DND-41 (cell line): ENCODE measurements around the gene ZFAND6.

Experiments used
- ATAC-seq: fragments of 200-7000 bp; cut with Tn5 transposase; 3 replicates; pipeline ENCODE4 v1.9.1; 2021; ENCODE audit warnings: low read depth; ENCODE audit not compliant: insufficient read depth
- DNase-seq: peaks from one replicate; pipeline ENCODE4 v3.0.0-alpha.2; 2020
- H2AFZ ChIP-seq: 2 replicates; pipeline ENCODE4 v1.6.0; 2012; ENCODE audit warnings: low read depth, low read length
- H3K27ac ChIP-seq: 2 replicates; pipeline ENCODE4 v1.5.1; 2012; ENCODE audit warnings: low read length, inconsistent platforms
- H3K27me3 ChIP-seq: fragments of 200-600 bp; sonication (generic); 2 replicates; pipeline ENCODE4 v1.6.0; 2012; ENCODE audit warnings: low read length, mild to moderate bottlenecking, inconsistent platforms; ENCODE audit not compliant: insufficient read depth, poor library complexity
- H3K36me3 ChIP-seq: 2 replicates; pipeline ENCODE4 v1.5.1; 2012; ENCODE audit warnings: low read length, inconsistent platforms; ENCODE audit not compliant: insufficient read depth
- H3K4me1 ChIP-seq: 2 replicates; pipeline ENCODE4 v1.5.1; 2012; ENCODE audit warnings: mild to moderate bottlenecking, low read length; ENCODE audit not compliant: insufficient read depth
- H3K4me2 ChIP-seq: 2 replicates; pipeline ENCODE4 v1.6.0; 2012; ENCODE audit warnings: mild to moderate bottlenecking, moderate library complexity, low read length, inconsistent platforms; ENCODE audit not compliant: insufficient read depth
- H3K4me3 ChIP-seq, 2 experiments: fragments of 200-600 bp in 1 of 2; shearing (Covaris generic) in 1 of 2; 2 replicates each; pipeline ENCODE4 v1.5.1; 2012 to 2016; ENCODE audit warnings: inconsistent platforms in 2 of 2, low read length in 2 of 2, mild to moderate bottlenecking in 2 of 2, low read depth in 1 of 2, moderate library complexity in 1 of 2
- H3K79me2 ChIP-seq: 2 replicates; pipeline ENCODE4 v1.6.0; 2012; ENCODE audit warnings: low read length, inconsistent platforms; ENCODE audit not compliant: insufficient read depth
- H3K9ac ChIP-seq: 2 replicates; pipeline ENCODE4 v1.6.0; 2012; ENCODE audit warnings: low read depth, mild to moderate bottlenecking, inconsistent platforms, low read length, moderate library complexity
- H3K9me3 ChIP-seq: 2 replicates; pipeline ENCODE4 v1.5.1; 2012; ENCODE audit warnings: low read length, moderate library complexity, mild to moderate bottlenecking, inconsistent platforms; ENCODE audit not compliant: insufficient read depth, severe bottlenecking
- H4K20me1 ChIP-seq: 2 replicates; pipeline ENCODE4 v1.6.0; 2012; ENCODE audit warnings: low read length; ENCODE audit not compliant: insufficient read depth
- CTCF ChIP-seq: IDR thresholded peaks from 2 replicates; pipeline ENCODE4 v1.5.1; 2012; ENCODE audit warnings: borderline replicate concordance, low read length, moderate library complexity, mild to moderate bottlenecking; ENCODE audit not compliant: poor library complexity, severe bottlenecking; ENCODE audit errors: extremely low read depth
- EZH2 ChIP-seq: IDR thresholded peaks from 3 replicates; pipeline ENCODE4 v1.6.1; 2012; ENCODE audit warnings: borderline replicate concordance, low read depth, mild to moderate bottlenecking, moderate library complexity, low read length, inconsistent platforms; ENCODE audit not compliant: severe bottlenecking

ZFAND6 gene

GRCh38 chr15:80163897-80164296 lies 104.4 kb downstream of the ZFAND6 start:
- Histone ChIP-seq H3K36me3 (peaks cover 9% of the 10 kb centered on the region; the same call in 1 of the 2 replicates), H3K27me3 (no peaks in the 10 kb centered on the region), H3K79me2 (no peaks in the 10 kb centered on the region), H3K27ac (no peak overlapping the region), H3K4me1 (peaks cover 16% of the 10 kb centered on the region), H4K20me1 (no peaks in the 10 kb centered on the region), H3K4me3 (no peak overlapping the region), H3K4me2 (no peak overlapping the region), H2AFZ (no peak overlapping the region), H3K9me3 (no peaks in the 10 kb centered on the region), H3K9ac (no peak overlapping the region)
- no peak for ATAC-seq
- no peak for DNase-seq
- TF ChIP-seq EZH2: no peak
- TF ChIP-seq CTCF: no peak

GRCh38 chr15:80167936-80168335 lies 108.5 kb downstream of the ZFAND6 start:
- Histone ChIP-seq H3K9ac (no peak overlapping the region), H3K27me3 (no peaks in the 10 kb centered on the region), H3K4me1 (no peaks in the 10 kb centered on the region), H3K4me3 (no peak overlapping the region), H4K20me1 (no peaks in the 10 kb centered on the region), H3K9me3 (no peaks in the 10 kb centered on the region), H3K27ac (no peak overlapping the region), H3K4me2 (no peak overlapping the region), H2AFZ (no peak overlapping the region), H3K79me2 (no peaks in the 10 kb centered on the region), H3K36me3 (no peaks in the 10 kb centered on the region)
- ATAC-seq: no peak
- TF ChIP-seq EZH2 (no peak), CTCF (no peak)
- DNase-seq: no peak

- Histone ChIP-seq H3K4me2 (no peak overlapping the region), H3K36me3 (no peaks in the 10 kb centered on the region), H3K27me3 (no peaks in the 10 kb centered on the region), H3K9me3 (no peaks in the 10 kb centered on the region), H3K4me3 (no peak overlapping the region), H2AFZ (no peak overlapping the region), H3K79me2 (no peaks in the 10 kb centered on the region), H4K20me1 (no peaks in the 10 kb centered on the region), H3K9ac (no peak overlapping the region), H3K27ac (no peak overlapping the region), H3K4me1 (no peaks in the 10 kb centered on the region)
- DNase-seq (no peak), ATAC-seq (no peak)
- TF ChIP-seq EZH2 (no peak), CTCF (no peak)
Observed at GRCh38 chr15:80168421-80168820, 108.9 kb downstream of the ZFAND6 start.

GRCh38 chr15:80169768-80170357 lies 110.4 kb downstream of the ZFAND6 start:
- Histone ChIP-seq H4K20me1 (no peaks in the 10 kb centered on the region), H3K4me1 (no peaks in the 10 kb centered on the region), H3K27ac (no peak overlapping the region), H2AFZ (no peak overlapping the region), H3K4me2 (no peak overlapping the region), H3K9ac (no peak overlapping the region), H3K27me3 (no peaks in the 10 kb centered on the region), H3K9me3 (no peaks in the 10 kb centered on the region), H3K36me3 (no peaks in the 10 kb centered on the region), H3K79me2 (no peaks in the 10 kb centered on the region), H3K4me3 (no peak overlapping the region)
- ATAC-seq (no peak), DNase-seq (no peak)
- TF ChIP-seq EZH2 (no peak), CTCF (no peak)
